ENCODE data around the gene NOC4L.

NOC4L gene

DNA sequence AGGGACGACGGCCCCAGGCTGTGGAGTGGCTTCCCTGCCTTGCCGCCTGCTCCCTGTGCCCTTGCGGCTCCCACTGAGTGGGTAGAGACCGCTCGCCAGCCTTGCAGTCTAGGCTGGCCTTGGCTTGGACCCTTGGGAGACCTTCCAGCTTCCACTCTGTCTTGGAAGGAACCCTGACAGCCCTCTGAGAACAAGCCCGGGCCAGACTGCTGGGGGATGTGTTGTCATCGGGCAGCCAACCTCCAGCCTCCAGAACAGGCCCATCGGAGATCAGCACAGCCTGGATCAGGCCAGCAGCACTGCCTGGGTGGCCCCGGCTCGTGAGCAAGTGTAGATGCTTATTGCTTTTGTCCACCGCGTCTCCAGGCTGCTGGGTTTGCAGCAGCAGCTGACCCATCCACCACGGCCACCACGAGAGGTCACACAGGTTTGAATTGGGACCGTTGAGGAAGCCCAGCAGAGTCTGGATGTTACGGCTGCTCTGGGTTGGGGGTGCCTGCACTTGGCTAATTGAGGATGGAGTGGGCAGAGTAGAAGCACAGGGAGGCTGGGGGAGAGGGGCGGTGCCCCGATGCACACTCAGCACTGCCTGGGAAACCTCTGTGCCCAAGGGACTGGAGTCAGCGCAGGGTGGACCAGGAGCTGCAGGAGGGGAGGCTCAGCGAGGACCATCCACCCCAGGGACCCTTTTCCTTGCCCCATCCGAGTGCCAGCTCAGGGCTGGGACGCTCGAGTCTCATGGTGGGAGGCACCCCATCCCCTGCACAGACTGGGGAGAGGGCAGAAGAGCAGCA is 55.5 kb downstream of the NOC4L start:
- DNase-seq, result no peak

DNA sequence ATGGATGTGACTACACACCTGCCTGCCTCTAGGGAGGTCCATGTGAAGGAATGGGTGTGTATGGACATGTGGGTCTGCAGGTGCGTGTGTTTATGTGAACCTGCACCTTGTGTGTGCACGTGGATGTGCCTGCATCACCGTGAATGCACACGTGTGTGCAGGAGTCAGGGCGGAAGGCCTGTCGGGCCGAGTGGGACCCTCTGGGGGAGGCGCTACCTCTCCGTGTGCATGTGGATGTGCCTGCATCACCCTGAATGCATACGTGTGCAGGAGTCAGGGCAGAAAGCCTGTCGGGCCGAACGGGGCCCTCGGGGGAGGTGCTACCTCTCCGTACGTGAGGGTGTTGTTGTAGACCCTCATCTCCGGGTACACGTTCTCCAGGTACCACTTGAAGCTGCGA is 56.5 kb downstream of the NOC4L start:
- DNase-seq, result no peak

GRCh38 chr12:132201391-132202120 is 57.3 kb downstream of the NOC4L start:
- no peak for DNase-seq
